Ecto neural progenitor cell (in vitro differentiated cells): ENCODE results near the gene PTGS2.

Source experiments
- DNase-seq: peaks from one replicate; pipeline ENCODE4 v3.0.0-alpha.2; 2018; ENCODE audit warnings: low spot score

PTGS2 gene

DNA sequence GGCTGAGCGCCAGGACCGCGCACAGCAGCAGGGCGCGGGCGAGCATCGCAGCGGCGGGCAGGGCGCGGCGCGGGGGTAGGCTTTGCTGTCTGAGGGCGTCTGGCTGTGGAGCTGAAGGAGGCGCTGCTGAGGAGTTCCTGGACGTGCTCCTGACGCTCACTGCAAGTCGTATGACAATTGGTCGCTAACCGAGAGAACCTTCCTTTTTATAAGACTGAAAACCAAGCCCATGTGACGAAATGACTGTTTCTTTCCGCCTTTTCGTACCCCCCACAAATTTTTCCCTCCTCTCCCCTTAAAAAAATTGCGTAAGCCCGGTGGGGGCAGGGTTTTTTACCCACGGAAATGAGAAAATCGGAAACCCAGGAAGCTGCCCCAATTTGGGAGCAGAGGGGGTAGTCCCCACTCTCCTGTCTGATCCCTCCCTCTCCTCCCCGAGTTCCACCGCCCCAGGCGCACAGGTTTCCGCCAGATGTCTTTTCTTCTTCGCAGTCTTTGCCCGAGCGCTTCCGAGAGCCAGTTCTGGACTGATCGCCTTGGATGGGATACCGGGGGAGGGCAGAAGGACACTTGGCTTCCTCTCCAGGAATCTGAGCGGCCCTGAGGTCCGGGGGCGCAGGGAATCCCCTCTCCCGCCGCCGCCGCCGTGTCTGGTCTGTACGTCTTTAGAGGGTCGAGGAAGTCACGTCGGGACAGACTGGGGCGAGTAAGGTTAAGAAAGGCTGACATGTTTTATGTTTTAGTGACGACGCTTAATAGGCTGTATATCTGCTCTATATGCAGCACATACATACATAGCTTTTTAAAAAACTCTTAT lies at the start of gene PTGS2:
TSS of gene PTGS2 (minus strand) at position 179 of the 817 bp plus-strand sequence. CDS start at position 46, 133 bp downstream.
- peak; percentile 85 for DNase-seq

- DNase-seq, result no peak
Measured at GRCh38 chr1:186722711-186723309, 42.6 kb upstream of the PTGS2 start.

DNA sequence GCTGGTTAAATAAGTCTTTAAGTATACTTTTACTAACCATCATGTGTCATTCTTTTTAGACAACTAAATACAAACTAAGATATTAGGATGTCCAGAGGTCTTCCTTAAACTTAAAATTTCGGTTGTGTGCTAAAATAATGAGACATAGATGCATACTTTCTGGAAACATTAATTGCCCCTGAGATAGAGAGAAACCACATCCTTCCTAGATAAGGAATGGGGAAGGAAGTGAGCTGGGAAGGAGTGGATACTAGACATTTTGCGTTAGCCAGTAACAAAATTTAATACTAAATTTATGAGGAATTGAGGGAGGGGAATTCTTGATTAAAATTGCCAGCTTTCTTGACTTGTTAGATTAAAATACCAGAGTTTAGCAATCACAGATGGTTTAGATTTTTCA lies 37.1 kb upstream of the PTGS2 start:
- no peak for DNase-seq

DNA sequence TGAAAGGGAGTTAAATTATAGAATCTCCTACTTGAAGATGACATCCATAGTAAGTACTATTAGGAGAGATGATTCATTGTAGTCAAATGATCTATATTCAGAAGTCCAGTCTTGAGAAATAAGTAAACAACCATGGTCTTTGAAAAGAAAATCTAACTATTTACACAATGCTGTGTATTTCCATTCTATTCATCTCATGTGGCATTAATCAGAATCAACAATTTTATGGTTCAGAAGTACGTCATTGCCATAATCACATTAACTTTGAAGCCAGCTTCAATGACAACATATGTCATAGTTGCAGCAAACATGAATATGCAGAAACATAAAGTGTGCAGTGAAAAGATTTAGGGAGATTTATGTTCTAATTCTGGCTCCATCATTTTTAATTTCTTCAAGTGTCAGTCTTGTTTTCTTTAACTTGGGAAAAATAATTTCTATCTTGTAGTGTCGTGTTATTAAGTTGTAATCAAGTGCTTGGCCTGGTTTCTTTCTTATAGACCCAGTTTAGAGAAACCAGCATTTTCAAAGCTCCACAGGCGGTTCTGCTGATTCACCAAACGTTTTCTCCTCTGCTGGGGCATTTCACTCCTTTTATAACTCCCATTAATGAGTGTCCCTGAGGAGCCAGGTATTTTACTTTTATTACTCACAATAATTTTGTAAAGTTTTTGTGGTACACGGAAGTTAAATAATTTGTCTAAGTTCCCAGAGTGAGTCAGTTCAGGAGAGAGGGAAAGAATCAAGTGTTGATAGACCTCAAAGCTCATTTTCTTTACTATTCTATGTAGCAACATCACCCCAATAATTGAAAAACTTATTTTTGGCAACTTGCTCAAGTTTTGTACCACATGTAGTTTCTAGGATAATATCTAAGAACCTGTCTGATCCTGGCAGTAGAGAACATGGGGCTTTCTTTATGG lies 35.9 kb upstream of the PTGS2 start:
- DNase-seq, result no peak

DNA sequence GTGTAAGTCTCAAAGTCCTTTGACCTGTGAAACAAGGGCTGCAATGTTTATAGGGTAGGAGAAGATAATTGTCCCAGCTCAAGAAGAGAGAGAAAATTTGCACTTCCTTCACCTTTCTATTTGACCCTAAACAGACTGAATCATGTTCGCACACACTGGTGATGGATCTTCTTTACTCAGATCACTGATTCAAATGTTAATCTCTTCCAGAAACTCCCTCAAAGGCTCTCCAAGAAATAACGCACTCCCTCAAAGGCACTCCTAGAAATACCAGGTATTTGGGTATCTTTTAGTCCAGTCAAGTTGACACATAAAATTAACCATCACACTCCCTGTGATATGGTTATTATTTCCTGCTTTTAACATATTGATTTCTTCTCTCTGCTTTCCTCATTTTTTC lies 30.5 kb upstream of the PTGS2 start:
- no peak for DNase-seq

- DNase-seq, result no peak
Measured at GRCh38 chr1:186708694-186709097, 28.5 kb upstream of the PTGS2 start.

- DNase-seq, result no peak
Measured at GRCh38 chr1:186703209-186703766, 23.1 kb upstream of the PTGS2 start.

- DNase-seq, result no peak
Measured at GRCh38 chr1:186700722-186701121, 20.5 kb upstream of the PTGS2 start.

- DNase-seq, result no peak
Measured at GRCh38 chr1:186699519-186699918, 19.3 kb upstream of the PTGS2 start.

DNA sequence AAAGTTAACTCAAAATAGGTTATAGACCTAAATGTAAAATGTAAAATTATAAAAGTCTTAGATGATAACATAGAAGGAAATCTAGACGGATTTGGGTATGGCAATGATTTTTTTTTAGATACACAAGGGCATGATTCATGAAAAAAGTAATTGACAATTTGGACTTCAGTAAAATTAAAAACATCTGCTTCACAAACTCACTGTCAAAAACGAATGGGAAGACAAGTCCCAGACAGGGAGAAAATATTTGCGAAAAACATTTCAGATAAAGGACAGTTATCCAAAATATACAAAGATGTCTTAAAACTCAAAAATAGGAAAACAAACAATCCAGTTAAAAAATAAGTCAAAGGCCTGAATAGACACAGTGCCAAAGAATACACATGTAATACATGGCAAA lies 9.7 kb upstream of the PTGS2 start:
- no peak for DNase-seq

DNA sequence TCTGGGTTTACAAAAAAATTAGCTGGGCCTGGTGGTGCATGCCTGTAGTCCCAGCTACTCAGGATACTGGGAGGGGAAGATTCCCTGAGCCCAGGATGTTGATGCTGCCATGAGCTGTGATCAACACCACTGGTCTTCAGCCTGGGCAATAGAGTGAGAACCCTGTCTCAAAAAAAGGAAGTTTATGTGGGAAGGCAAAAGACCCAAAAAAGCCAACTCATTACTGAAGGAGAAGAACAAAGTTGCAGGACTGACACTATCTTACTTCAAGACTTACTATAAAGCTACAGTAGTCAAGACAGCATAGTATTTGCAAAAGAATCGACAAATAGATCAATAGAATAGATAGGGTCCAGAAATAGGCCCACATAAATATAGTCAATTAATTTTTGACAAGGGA lies 9.2 kb upstream of the PTGS2 start:
- DNase-seq, result no peak

DNA sequence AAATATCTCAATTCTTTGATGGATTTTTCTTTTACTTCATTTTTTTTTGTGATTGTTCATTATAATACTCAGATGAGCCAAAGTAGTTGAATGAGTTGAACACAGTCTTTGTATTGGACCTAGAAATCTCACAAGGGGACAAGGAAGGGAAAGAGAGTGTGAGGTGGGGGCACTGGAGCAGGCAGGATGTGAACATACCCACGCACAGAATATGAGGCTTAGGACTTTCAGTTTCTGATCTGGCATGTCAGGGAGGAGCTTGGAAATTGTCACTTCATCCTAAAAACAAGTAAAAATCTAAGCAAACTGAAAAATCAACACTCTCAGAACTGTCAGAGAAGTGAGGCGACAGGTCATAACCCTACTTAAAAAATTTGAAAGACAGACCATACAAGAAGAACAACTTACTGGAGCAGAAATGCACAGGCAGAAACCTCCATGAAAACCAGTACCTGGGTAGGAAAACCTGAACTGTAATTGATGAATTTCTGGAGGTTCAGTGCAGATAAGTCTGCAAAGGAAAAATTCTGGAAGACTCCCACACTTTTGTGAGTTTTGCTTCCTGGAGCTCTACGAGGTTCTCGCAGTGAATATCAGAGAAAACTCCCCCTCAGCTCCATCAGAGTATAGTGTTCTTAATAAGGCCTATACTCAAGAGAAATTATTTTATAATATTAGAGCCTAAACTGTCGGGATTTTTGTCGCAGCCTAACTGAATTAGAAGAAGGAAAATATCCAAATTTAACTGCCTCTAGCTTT lies 3.6 kb upstream of the PTGS2 start:
- no peak for DNase-seq

GRCh38 chr1:186682736-186683135 lies 2.5 kb upstream of the PTGS2 start:
- no peak for DNase-seq

GRCh38 chr1:186681801-186682200 lies 1.6 kb upstream of the PTGS2 start:
- DNase-seq, result no peak

DNA sequence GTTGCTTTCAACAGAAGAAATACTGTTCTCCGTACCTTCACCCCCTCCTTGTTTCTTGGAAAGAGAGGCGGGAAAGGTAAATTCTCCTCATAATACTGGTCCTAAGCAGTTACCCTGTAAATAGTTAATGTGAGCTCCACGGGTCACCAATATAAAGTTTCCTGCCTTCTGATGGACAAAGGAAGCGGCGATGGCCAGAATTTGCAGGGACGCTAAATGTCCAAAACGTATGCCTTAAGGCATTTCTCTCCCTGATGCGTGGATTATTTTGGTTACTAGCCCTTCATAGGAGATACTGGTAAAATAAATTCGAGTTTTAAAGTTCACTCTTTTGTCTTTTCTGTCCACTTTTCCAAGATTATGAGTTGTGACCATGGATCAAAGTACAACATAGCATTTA lies 898 bp upstream of the PTGS2 start:
- DNase-seq, result no peak

- no peak for DNase-seq
Measured at GRCh38 chr1:186679924-186680244, 339 bp downstream of the PTGS2 start.

GRCh38 chr1:186678155-186678554 lies 2.1 kb downstream of the PTGS2 start:
- no peak for DNase-seq

- no peak for DNase-seq
Measured at GRCh38 chr1:186672596-186672995, 7.6 kb downstream of the PTGS2 start.

DNA sequence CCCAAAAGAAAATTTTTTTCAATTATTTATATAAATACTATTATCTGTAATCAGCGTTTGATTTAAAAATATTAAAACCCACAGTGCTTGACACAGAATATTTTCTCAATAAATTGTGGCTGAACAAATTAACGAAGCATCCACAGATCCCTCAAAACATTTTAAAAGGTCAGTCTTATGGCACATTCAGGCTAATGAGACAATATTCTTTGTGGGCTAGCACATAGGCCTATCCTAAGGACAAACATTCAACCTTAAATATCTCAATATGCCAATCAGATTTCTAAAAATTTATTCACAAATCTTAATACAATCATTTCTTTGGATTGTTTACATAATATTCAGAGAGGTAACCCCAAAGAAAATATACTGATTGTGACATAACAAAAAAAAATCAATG lies 8.1 kb downstream of the PTGS2 start:
- DNase-seq, result no peak

DNA sequence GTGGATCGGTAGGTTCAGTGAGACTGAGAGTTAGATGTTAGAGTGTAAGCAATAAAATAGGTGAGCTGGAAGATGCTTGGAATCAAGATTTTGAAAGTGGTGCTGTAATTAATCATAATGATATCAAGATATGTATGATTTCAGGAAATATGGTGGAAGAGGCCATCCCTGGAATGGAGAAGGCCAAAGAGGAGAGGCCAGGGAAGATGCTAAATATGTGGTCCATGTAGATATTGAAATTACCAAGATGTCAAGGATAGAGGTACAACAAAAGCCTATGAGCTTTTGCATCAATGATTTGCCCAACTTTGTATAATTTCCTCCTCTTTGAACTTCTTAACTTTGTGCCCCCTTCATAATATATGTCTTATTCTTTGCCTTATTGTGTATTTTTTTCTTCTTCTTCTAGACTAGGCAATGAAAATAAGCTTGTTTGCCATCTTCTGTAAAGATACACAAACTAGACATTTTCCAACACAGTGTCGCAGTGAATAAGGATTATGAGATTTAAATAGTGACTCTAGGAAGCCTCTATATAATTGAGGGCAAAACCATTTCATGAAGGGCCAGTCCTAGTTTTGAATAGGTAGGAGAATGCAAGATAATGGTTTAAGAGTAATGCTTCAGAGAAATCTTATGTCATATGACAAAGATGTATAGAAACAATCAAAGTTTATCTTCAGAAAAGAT lies 8.9 kb downstream of the PTGS2 start:
- DNase-seq, result no peak
